Body of pancreas (tissue), 4 donors: Measurements from ENCODE around the gene ENOPH1. TPM values are rescaled to one million over a fixed set of nuclear protein-coding genes. Genes with fewer than 3 reads are reported as not detected.
"Not testable (repeated sequence)": the region's sequence is repeated elsewhere in the genome, so short reads cannot be mapped to it uniquely, and the experiment has no call there.

ENCODE experiments used
- ATAC-seq: fragments of 150-250 bp; one replicate; pipeline ENCODE4 v1.9.1; 2016
- DNase-seq, 4 donors: peaks; one replicate each; pipeline ENCODE4 v3.0.0-alpha.2; 2019
- H3K27ac ChIP-seq, 4 donors: fragments of 200-600 bp; sonication (generic); 1 replicate in 3 of 4; 2 replicates in 1 of 4; pipeline versions ENCODE4 v1.5.1 to v1.6.1; 2016 to 2019; ENCODE audit warnings: mild to moderate bottlenecking in 1 of 4, mixed read lengths in 1 of 4, moderate library complexity in 1 of 4
- H3K27me3 ChIP-seq, 2 donors: fragments of 200-600 bp; sonication (generic); one replicate each; pipeline ENCODE4 v1.6.0; 2016; ENCODE audit warnings: mild to moderate bottlenecking in 1 of 2
- H3K36me3 ChIP-seq, 2 donors: fragments of 200-600 bp; sonication (generic); replicated peaks in 1 of 2; 2 replicates each; pipeline ENCODE4 v1.5.1; 2016; ENCODE audit warnings: low read depth in 2 of 2; ENCODE audit not compliant: insufficient read depth in 1 of 2
- H3K4me1 ChIP-seq: fragments of 200-600 bp; sonication (generic); one replicate; pipeline ENCODE4 v1.6.0; 2016
- H3K4me3 ChIP-seq, 2 donors: fragments of 200-600 bp; sonication (generic); 1 replicate in 1 of 2; 2 replicates in 1 of 2; pipeline ENCODE4 v1.5.1; 2016 to 2019
- H3K9me3 ChIP-seq, 3 donors: fragments of 200-600 bp; sonication (generic); 1 replicate in 2 of 3; 2 replicates in 1 of 3; pipeline ENCODE4 v1.5.1; 2016
- CTCF ChIP-seq, 7 experiments: fragments of 450-650 bp in 4 of 7; fragments of 200-600 bp in 3 of 7; sonication (generic) in 3 of 7; IDR thresholded peaks; one replicate each; pipeline ENCODE4 v1.5.1; 2016 to 2019; ENCODE audit warnings: antibody characterized with exemption in 7 of 7
- POLR2A ChIP-seq, 3 donors: fragments of 450-650 bp; IDR thresholded peaks; one replicate each; pipeline ENCODE4 v1.6.1; 2016; ENCODE audit warnings: antibody characterized with exemption in 3 of 3, mild to moderate bottlenecking in 2 of 3
- WGBS, 2 donors: methylation state at CpG; one replicate each; pipeline ENCODE4 v1.1.5; 2017; 5-methylcytosine and 5-hydroxymethylcytosine counted together
- intact Hi-C: fragments of 100-400 bp; cut with DNase I; formaldehyde crosslinking; loops from one replicate; pipeline ENCODE4 v1.15.1; 2023
- total RNA-seq, 2 donors: library from RNA; depleted of rRNA; stranded (reverse); fragments of >200 nt; gene quantifications; one replicate each; pipeline ENCODE4 v1.1.0, GENCODE V29; 2016

Gene ENOPH1
- total RNA-seq, 2 donors from 2014 or later = 6.3 to 17.4 TPM

GRCh38 chr4:82467471-82467870 is 37.1 kb downstream of the ENOPH1 start:
- Histone ChIP-seq H3K9me3 (no peaks in the 10 kb centered on the region), H3K4me3 (no peak overlapping the region), H3K27me3 (no peaks in the 10 kb centered on the region), H3K36me3 (no peaks in the 10 kb centered on the region), H3K4me1 (no peaks in the 10 kb centered on the region), H3K27ac (no peak overlapping the region)
- TF ChIP-seq POLR2A (IDR thresholded peaks at IDR 0.05) (no peak), CTCF (IDR thresholded peaks at IDR 0.05) (no peak)
- ATAC-seq (no peak), DNase-seq (no peak)
- 54 to 63% methylated on average over 3 of the region's 3 CpGs for WGBS, 2 donors
- intact Hi-C loops = loop anchor here (10.0 kb wide), 1 partner anchor 267 kb away; no protein-coding TSS in a partner anchor

- 57 to 76% methylated on average over 2 of the region's 2 CpGs for WGBS, 2 donors
- no peak for ATAC-seq
Measured at GRCh38 chr4:82469791-82470345, 39.5 kb downstream of the ENOPH1 start.

GRCh38 chr4:82473080-82473479 is 42.7 kb downstream of the ENOPH1 start:
- H3K27ac ChIP-seq, H3K4me1 ChIP-seq, H3K27me3 ChIP-seq, intact Hi-C loops, ATAC-seq, DNase-seq, H3K9me3 ChIP-seq, H3K36me3 ChIP-seq, H3K4me3 ChIP-seq: not testable (repeated sequence)
- 61 to 76% methylated on average over 5 of the region's 5 CpGs for WGBS, 2 donors

More at GRCh38 chr4:82469791-82470345, 39.5 kb downstream of the ENOPH1 start:
- Histone ChIP-seq H3K27ac (no peak overlapping the region), H3K4me3 (no peak overlapping the region), H3K9me3 (no peaks in the 10 kb centered on the region), H3K27me3 (no peaks in the 10 kb centered on the region), H3K4me1 (no peaks in the 10 kb centered on the region), H3K36me3 (no peaks in the 10 kb centered on the region)
- DNase-seq = no peak
- intact Hi-C loops = loop anchor here (10.0 kb wide), 1 partner anchor 265 kb away; no protein-coding TSS in a partner anchor
- TF ChIP-seq CTCF (IDR thresholded peaks at IDR 0.05) = no peak
- no peak for TF ChIP-seq POLR2A (IDR thresholded peaks at IDR 0.05)

- Histone ChIP-seq H3K36me3 (no peaks in the 10 kb centered on the region), H3K27me3 (no peaks in the 10 kb centered on the region), H3K27ac (no peak overlapping the region), H3K9me3 (no peaks in the 10 kb centered on the region), H3K4me3 (no peak overlapping the region), H3K4me1 (peaks cover 11% of the 10 kb centered on the region)
- TF ChIP-seq CTCF (IDR thresholded peaks at IDR 0.05) (no peak), POLR2A (IDR thresholded peaks at IDR 0.05) (no peak)
- intact Hi-C loops = no loop called here
- DNase-seq (no peak), ATAC-seq (no peak)
- 96 to 98% methylated on average over 15 of the region's 15 CpGs for WGBS, 2 donors
Measured at GRCh38 chr4:82473621-82474164, 43.3 kb downstream of the ENOPH1 start.

- H3K9me3 ChIP-seq, H3K27ac ChIP-seq, H3K27me3 ChIP-seq, intact Hi-C loops, ATAC-seq, H3K4me3 ChIP-seq, H3K36me3 ChIP-seq, DNase-seq: not testable (repeated sequence)
- 91 to 95% methylated on average over 7 of the region's 7 CpGs for WGBS, 2 donors
- peaks cover 11% of the 10 kb centered on the region for H3K4me1 ChIP-seq
Measured at GRCh38 chr4:82475931-82476330, 45.5 kb downstream of the ENOPH1 start.

- ATAC-seq, H3K36me3 ChIP-seq, intact Hi-C loops, H3K9me3 ChIP-seq, H3K27me3 ChIP-seq, H3K4me3 ChIP-seq: not testable (repeated sequence)
- WGBS, 2 donors = 50 to 59% methylated on average over 9 of the region's 9 CpGs
- H3K4me1 ChIP-seq = peaks cover 11% of the 10 kb centered on the region
- peak overlapping the region in 2 of 4 donors; percentile 37 to 63 for H3K27ac ChIP-seq
- peak; percentile 15 to 53 (median 32) for DNase-seq
Measured at GRCh38 chr4:82477469-82477868, 47.1 kb downstream of the ENOPH1 start.
